HG03520 (cell line): Measurements from ENCODE around the gene TBX6.

ENCODE experiments used
- ATAC-seq: cut with Tn5 transposase; IDR thresholded peaks from one replicate; pipeline ENCODE4 v1.9.1; 2021; ENCODE audit warnings: mild to moderate bottlenecking, moderate library complexity; ENCODE audit not compliant: unreplicated experiment

The TBX6 gene

DNA sequence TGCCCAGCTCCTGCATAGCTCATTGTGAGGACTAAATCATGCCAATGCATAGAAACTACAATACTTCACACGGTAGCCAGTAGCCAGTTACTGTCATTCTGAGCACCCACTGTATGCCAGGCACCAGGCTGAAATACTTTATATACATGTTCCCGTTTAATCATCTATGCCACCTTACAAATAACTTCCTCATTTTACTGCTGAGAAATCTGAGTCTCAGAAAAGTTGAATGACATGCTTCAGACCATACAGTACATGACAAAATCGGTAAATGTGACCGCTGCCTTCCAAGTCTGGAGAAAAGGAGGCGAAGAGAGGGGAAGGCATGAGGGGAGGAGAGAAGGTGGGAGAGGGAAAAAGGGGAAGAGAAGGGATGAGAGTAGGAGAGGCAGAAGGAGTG is 51.5 kb downstream of the TBX6 start:
- no peak for ATAC-seq
